IMR-90 (cell line): Measurements from ENCODE around the gene SYCP2. TPM values are rescaled to one million over a fixed set of nuclear protein-coding genes. Genes with fewer than 3 reads are reported as not detected.

Source experiments
- ATAC-seq: fragments of 200-7000 bp; cut with Tn5 transposase; 2 replicates; pipeline ENCODE4 v1.9.1; 2020; ENCODE audit warnings: low read depth, mild to moderate bottlenecking, moderate library complexity
- BruUV-seq: library from RNA; stranded (reverse); fragments of 400-500 nt; replicated peaks from 2 replicates; lab custom pipeline; 2021; lab: Mats Ljungman, UMichigan
- CTCF ChIA-PET: fragments of 300-600 bp; formaldehyde crosslinking; extraction: SDS; loops from one replicate; lab custom pipeline; 2021; ENCODE audit warnings: antibody characterized with exemption; lab: Yijun Ruan, JAX
- POLR2A ChIA-PET: fragments of 300-600 bp; sonication (Branson Sonifier 250); formaldehyde crosslinking; loops from one replicate; lab custom pipeline; 2022; ENCODE audit warnings: antibody characterized with exemption; ENCODE audit not compliant: unreplicated experiment; lab: Charles Lee
- DNase-seq: peaks from one replicate; pipeline ENCODE4 v3.0.0; 2013
- H2AFZ ChIP-seq: replicated peaks from 2 replicates; pipeline ENCODE3; 2013; ENCODE audit warnings: low read length, mild to moderate bottlenecking; ENCODE audit not compliant: poor library complexity
- H2AK5ac ChIP-seq: 2 replicates; pipeline ENCODE4 v1.6.1; 2013; ENCODE audit warnings: low read depth, low read length, inconsistent platforms
- H2AK9ac ChIP-seq: replicated peaks from 2 replicates; pipeline ENCODE3; 2013; ENCODE audit warnings: mild to moderate bottlenecking, low read depth, low read length, moderate library complexity; ENCODE audit not compliant: poor library complexity
- H2BK120ac ChIP-seq: 2 replicates; pipeline ENCODE4 v1.6.1; 2013; ENCODE audit warnings: low read depth, low read length, inconsistent platforms
- H2BK15ac ChIP-seq: 3 replicates; pipeline ENCODE4 v1.6.1; 2013; ENCODE audit warnings: low read depth, low read length, inconsistent platforms
- H2BK20ac ChIP-seq: 2 replicates; pipeline ENCODE4 v1.6.1; 2013; ENCODE audit warnings: low read depth, mild to moderate bottlenecking, inconsistent platforms, low read length, moderate library complexity
- H2BK5ac ChIP-seq: 2 replicates; pipeline ENCODE4 v1.6.1; 2013; ENCODE audit warnings: mild to moderate bottlenecking, low read depth, low read length, inconsistent platforms; ENCODE audit not compliant: poor library complexity, severe bottlenecking
- H3K14ac ChIP-seq: replicated peaks from 2 replicates; pipeline ENCODE4 v1.6.1; 2013; ENCODE audit warnings: low read depth, low read length, inconsistent platforms
- H3K18ac ChIP-seq: 2 replicates; pipeline ENCODE4 v1.6.1; 2013; ENCODE audit warnings: low read depth, low read length, control low read depth
- H3K23ac ChIP-seq: 2 replicates; pipeline ENCODE4 v1.6.1; 2013; ENCODE audit warnings: low read depth, low read length, inconsistent platforms
- H3K27ac ChIP-seq: 2 replicates; pipeline ENCODE4 v1.5.1; 2013; ENCODE audit warnings: mild to moderate bottlenecking, control low read depth, low read length; ENCODE audit not compliant: insufficient read depth
- H3K27me3 ChIP-seq: 2 replicates; pipeline ENCODE4 v1.6.1; 2013; ENCODE audit warnings: low read length; ENCODE audit not compliant: control insufficient read depth, insufficient read depth
- H3K36me3 ChIP-seq: 2 replicates; pipeline ENCODE4 v1.6.1; 2013; ENCODE audit warnings: low read length, mixed read lengths; ENCODE audit not compliant: control insufficient read depth, insufficient read depth
- H3K4ac ChIP-seq: 2 replicates; pipeline ENCODE4 v1.6.1; 2013; ENCODE audit warnings: low read depth, low read length, inconsistent platforms
- H3K4me1 ChIP-seq: 2 replicates; pipeline ENCODE4 v1.6.1; 2013; ENCODE audit warnings: low read length, mixed read lengths; ENCODE audit not compliant: control insufficient read depth, insufficient read depth
- H3K4me2 ChIP-seq: 2 replicates; pipeline ENCODE4 v1.6.1; 2013; ENCODE audit warnings: low read depth, mild to moderate bottlenecking, control low read depth, low read length, moderate library complexity
- H3K4me3 ChIP-seq: 2 replicates; pipeline ENCODE4 v1.5.1; 2013; ENCODE audit warnings: low read depth, mild to moderate bottlenecking, control low read depth, low read length, moderate library complexity; ENCODE audit not compliant: insufficient read depth
- H3K56ac ChIP-seq: 2 replicates; pipeline ENCODE4 v1.6.1; 2013; ENCODE audit warnings: low read length, inconsistent platforms; ENCODE audit not compliant: insufficient read depth; ENCODE audit errors: extremely low read depth
- H3K79me1 ChIP-seq, 2 experiments: 2 replicates each; pipeline ENCODE4 v1.6.1; 2013; ENCODE audit warnings: low read length in 2 of 2, inconsistent platforms in 1 of 2, low read depth in 1 of 2
- H3K9ac ChIP-seq: 2 replicates; pipeline ENCODE4 v1.6.1; 2013; ENCODE audit warnings: low read depth, low read length, control low read depth
- H3K9me1 ChIP-seq: 2 replicates; pipeline ENCODE4 v1.6.1; 2013; ENCODE audit warnings: low read length, inconsistent platforms; ENCODE audit not compliant: insufficient read depth
- H3K9me3 ChIP-seq: 2 replicates; pipeline ENCODE4 v1.6.1; 2013; ENCODE audit warnings: low read length; ENCODE audit not compliant: control insufficient read depth, insufficient read depth
- H4K20me1 ChIP-seq: 2 replicates; pipeline ENCODE4 v1.6.1; 2013; ENCODE audit warnings: low read length, inconsistent platforms; ENCODE audit not compliant: insufficient read depth
- H4K5ac ChIP-seq: 2 replicates; pipeline ENCODE4 v1.6.1; 2013; ENCODE audit warnings: mild to moderate bottlenecking, low read depth, low read length, control low read depth
- H4K8ac ChIP-seq, 2 experiments: 2 replicates each; pipeline ENCODE4 v1.6.1; 2013; ENCODE audit warnings: low read depth in 2 of 2, low read length in 2 of 2, control low read depth in 1 of 2, inconsistent platforms in 1 of 2
- H4K91ac ChIP-seq: 2 replicates; pipeline ENCODE4 v1.6.1; 2013; ENCODE audit warnings: low read depth, low read length, inconsistent platforms; ENCODE audit not compliant: insufficient read depth
- BHLHE40 ChIP-seq: fragments of 150-350 bp; IDR thresholded peaks from 2 replicates; pipeline ENCODE4 v1.6.1; 2016; ENCODE audit warnings: mild to moderate bottlenecking, low read depth, low read length
- CEBPB ChIP-seq: IDR thresholded peaks from 2 replicates; pipeline ENCODE4 v1.6.1; 2012; ENCODE audit warnings: low read depth, low read length, improper control_type of control experiment
- MAFK ChIP-seq: IDR thresholded peaks from 2 replicates; pipeline ENCODE4 v1.6.1; 2012; ENCODE audit warnings: low read depth, low read length, improper control_type of control experiment
- MAZ ChIP-seq: IDR thresholded peaks from 2 replicates; pipeline ENCODE4 v1.6.1; 2012; ENCODE audit warnings: low read depth, mild to moderate bottlenecking, low read length, improper control_type of control experiment, moderate library complexity, borderline replicate concordance
- MXI1 ChIP-seq: IDR thresholded peaks from 2 replicates; pipeline ENCODE4 v1.6.1; 2012; ENCODE audit warnings: low read depth, mild to moderate bottlenecking, low read length, moderate library complexity, borderline replicate concordance
- NFE2L2 ChIP-seq: fragments of 150-350 bp; IDR thresholded peaks from 2 replicates; pipeline ENCODE4 v1.6.1; 2016; ENCODE audit warnings: low read depth, mild to moderate bottlenecking, low read length
- POLR2A ChIP-seq: IDR thresholded peaks from 2 replicates; pipeline ENCODE4 v1.6.1; 2012; ENCODE audit warnings: mild to moderate bottlenecking, low read depth, low read length
- RAD21 ChIP-seq: IDR thresholded peaks from 2 replicates; pipeline ENCODE4 v1.6.1; 2012; ENCODE audit warnings: low read length, improper control_type of control experiment
- RCOR1 ChIP-seq: IDR thresholded peaks from 2 replicates; pipeline ENCODE4 v1.6.1; 2012; ENCODE audit warnings: mild to moderate bottlenecking, low read length, improper control_type of control experiment; ENCODE audit not compliant: insufficient replicate concordance
- RFX5 ChIP-seq: IDR thresholded peaks from 2 replicates; pipeline ENCODE4 v1.8.0; 2012; ENCODE audit warnings: low read depth, mild to moderate bottlenecking, low read length, moderate library complexity
- SMC3 ChIP-seq: fragments of 150-350 bp; IDR thresholded peaks from 2 replicates; pipeline ENCODE4 v1.6.1; 2016; ENCODE audit warnings: low read depth, mild to moderate bottlenecking, antibody characterized with exemption, low read length, moderate library complexity
- WGBS, 2 experiments: methylation state at CpG; one replicate each; pipeline versions ENCODE4 v1.1.5 to v1.1.7; 2013; ENCODE audit warnings: missing lambda C conversion rate in 2 of 2; ENCODE audit not compliant: insufficient read length in 1 of 2; ENCODE audit errors: extremely low coverage in 2 of 2; 5-methylcytosine and 5-hydroxymethylcytosine counted together
- dilution Hi-C: fragments of 300-500 bp; cut with HindIII; formaldehyde crosslinking; loops from one replicate; pipeline ENCODE4 v1.14.3; 2018; ENCODE audit warnings: low sequenced_read_pairs; ENCODE audit not compliant: unreplicated experiment
- in situ Hi-C: fragments of 300-500 bp; cut with MboI; formaldehyde crosslinking; loops from 3 replicates; pipeline ENCODE4 v1.14.3; 2019; ENCODE audit warnings: low sequenced_read_pairs, inconsistent platforms, mixed read lengths
- intact Hi-C: fragments of 100-400 bp; cut with micrococcal nuclease; formaldehyde crosslinking; loops from 2 replicates; pipeline ENCODE4 v1.10.0; 2022
- polyA plus RNA-seq, 3 experiments: library from polyadenylated mRNA; depleted of rRNA; stranded (reverse); fragments of >200 nt; gene quantifications; 2 replicates each; pipeline ENCODE4 v1.2.3, GENCODE V29; 2012; ENCODE audit warnings: low replicate concordance in 1 of 3
- total RNA-seq: library from RNA; depleted of rRNA; stranded (reverse); fragments of >200 nt; gene quantifications from 2 replicates; pipeline ENCODE4 v1.2.3, GENCODE V29; 2012
- TF ChIP-seq, protein P1 (sequence below): fragments of 150-350 bp; IDR thresholded peaks from 2 replicates; pipeline ENCODE4 v1.6.1; 2016; ENCODE audit warnings: low read depth, mild to moderate bottlenecking, low read length, moderate library complexity, borderline replicate concordance
- TF ChIP-seq, protein P2 (sequence below): fragments of 150-350 bp; IDR thresholded peaks from 2 replicates; pipeline ENCODE4 v1.6.1; 2017; ENCODE audit warnings: mild to moderate bottlenecking, antibody characterized with exemption, low read length, low read depth
- TF ChIP-seq, protein P3 (sequence below): conservative IDR thresholded peaks from 2 replicates; pipeline ENCODE4 v1.5.1; 2012; ENCODE audit warnings: mild to moderate bottlenecking, low read depth, low read length, improper control_type of control experiment

The SYCP2 gene
- total and polyA plus RNA-seq, 2 of the 4 experiments (the other 2 are of a cell fraction) = 0.18 to 0.31 TPM

DNA sequence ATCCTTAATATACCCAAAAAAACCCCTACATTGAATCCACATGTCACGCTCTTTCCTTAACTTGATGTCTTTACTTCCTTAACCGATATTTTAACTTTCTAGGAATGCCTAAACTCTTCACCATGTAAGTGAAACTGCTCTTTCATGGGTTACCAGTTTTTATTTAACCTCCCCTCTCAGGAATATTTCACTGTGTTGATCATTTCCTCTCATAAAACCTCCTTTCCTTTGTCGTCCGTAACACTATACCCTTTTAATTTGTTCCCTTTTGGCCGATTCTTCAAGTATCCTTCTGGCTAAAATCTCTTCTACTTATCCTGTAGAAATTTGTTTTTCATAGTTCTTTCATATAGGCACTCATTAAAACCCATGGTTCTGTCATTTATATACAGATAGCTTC, 24.6 kb downstream of the SYCP2 start:
- no peak overlapping the region for H3K4ac ChIP-seq
- no peak overlapping the region for H2AK5ac ChIP-seq
- in situ Hi-C loops (no loop called here), dilution Hi-C loops (no loop called here), intact Hi-C loops (no loop called here)
- H2BK120ac ChIP-seq = no peak overlapping the region
- H2AFZ ChIP-seq = no peak overlapping the region
- H3K4me1 ChIP-seq = no peaks in the 10 kb centered on the region
- no peak overlapping the region for H2BK20ac ChIP-seq
- no peak for TF ChIP-seq MAFK
- no peak for TF ChIP-seq SMC3
- TF ChIP-seq RCOR1 = no peak
- TF ChIP-seq BHLHE40 = no peak
- no peak for TF ChIP-seq RAD21
- TF ChIP-seq RFX5 = no peak
- no peak for TF ChIP-seq POLR2A
- no peak for TF ChIP-seq NFE2L2
- TF ChIP-seq MAZ = no peak
- TF ChIP-seq CEBPB = no peak
- TF ChIP-seq, protein P1, sequence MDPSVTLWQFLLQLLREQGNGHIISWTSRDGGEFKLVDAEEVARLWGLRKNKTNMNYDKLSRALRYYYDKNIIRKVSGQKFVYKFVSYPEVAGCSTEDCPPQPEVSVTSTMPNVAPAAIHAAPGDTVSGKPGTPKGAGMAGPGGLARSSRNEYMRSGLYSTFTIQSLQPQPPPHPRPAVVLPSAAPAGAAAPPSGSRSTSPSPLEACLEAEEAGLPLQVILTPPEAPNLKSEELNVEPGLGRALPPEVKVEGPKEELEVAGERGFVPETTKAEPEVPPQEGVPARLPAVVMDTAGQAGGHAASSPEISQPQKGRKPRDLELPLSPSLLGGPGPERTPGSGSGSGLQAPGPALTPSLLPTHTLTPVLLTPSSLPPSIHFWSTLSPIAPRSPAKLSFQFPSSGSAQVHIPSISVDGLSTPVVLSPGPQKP = no peak
- TF ChIP-seq MXI1 = no peak
- TF ChIP-seq, protein P2, sequence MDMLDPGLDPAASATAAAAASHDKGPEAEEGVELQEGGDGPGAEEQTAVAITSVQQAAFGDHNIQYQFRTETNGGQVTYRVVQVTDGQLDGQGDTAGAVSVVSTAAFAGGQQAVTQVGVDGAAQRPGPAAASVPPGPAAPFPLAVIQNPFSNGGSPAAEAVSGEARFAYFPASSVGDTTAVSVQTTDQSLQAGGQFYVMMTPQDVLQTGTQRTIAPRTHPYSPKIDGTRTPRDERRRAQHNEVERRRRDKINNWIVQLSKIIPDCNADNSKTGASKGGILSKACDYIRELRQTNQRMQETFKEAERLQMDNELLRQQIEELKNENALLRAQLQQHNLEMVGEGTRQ = no peak
- TF ChIP-seq, protein P3, sequence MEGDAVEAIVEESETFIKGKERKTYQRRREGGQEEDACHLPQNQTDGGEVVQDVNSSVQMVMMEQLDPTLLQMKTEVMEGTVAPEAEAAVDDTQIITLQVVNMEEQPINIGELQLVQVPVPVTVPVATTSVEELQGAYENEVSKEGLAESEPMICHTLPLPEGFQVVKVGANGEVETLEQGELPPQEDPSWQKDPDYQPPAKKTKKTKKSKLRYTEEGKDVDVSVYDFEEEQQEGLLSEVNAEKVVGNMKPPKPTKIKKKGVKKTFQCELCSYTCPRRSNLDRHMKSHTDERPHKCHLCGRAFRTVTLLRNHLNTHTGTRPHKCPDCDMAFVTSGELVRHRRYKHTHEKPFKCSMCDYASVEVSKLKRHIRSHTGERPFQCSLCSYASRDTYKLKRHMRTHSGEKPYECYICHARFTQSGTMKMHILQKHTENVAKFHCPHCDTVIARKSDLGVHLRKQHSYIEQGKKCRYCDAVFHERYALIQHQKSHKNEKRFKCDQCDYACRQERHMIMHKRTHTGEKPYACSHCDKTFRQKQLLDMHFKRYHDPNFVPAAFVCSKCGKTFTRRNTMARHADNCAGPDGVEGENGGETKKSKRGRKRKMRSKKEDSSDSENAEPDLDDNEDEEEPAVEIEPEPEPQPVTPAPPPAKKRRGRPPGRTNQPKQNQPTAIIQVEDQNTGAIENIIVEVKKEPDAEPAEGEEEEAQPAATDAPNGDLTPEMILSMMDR = no peak
- H4K91ac ChIP-seq = no peak overlapping the region
- POLR2A ChIA-PET = no interaction called here
- no peaks in the 10 kb centered on the region for H3K79me1 ChIP-seq
- H4K8ac ChIP-seq = no peak overlapping the region
- no peaks in the 10 kb centered on the region for H3K9me1 ChIP-seq
- ATAC-seq (no peak), DNase-seq (no peak)
- H3K27ac ChIP-seq = no peak overlapping the region
- H2BK5ac ChIP-seq = no peak overlapping the region
- H3K4me3 ChIP-seq = no peak overlapping the region
- no peak overlapping the region for H3K9ac ChIP-seq
- H3K18ac ChIP-seq = no peak overlapping the region
- H2BK15ac ChIP-seq = no peak overlapping the region
- H3K23ac ChIP-seq = no peak overlapping the region
- BruUV-seq = no TSS peak
- H3K4me2 ChIP-seq = no peak overlapping the region
- H3K9me3 ChIP-seq = no peaks in the 10 kb centered on the region
- no peak overlapping the region for H4K5ac ChIP-seq
- H2AK9ac ChIP-seq = no peak overlapping the region
- no peaks in the 10 kb centered on the region for H3K36me3 ChIP-seq
- H3K14ac ChIP-seq = no peak overlapping the region
- H4K20me1 ChIP-seq = no peaks in the 10 kb centered on the region
- 100% methylated on average over 1 to 2 of the region's 5 CpGs for WGBS, 2 experiments
- H3K27me3 ChIP-seq = no peaks in the 10 kb centered on the region
- no peak overlapping the region for H3K56ac ChIP-seq
- CTCF ChIA-PET = no interaction called here
